Smooth muscle cell (in vitro differentiated cells): ENCODE data around the gene PIGH. TPM values are rescaled to one million over a fixed set of nuclear protein-coding genes. Genes with fewer than 3 reads are reported as not detected.

Experiments used
- DNase-seq: peaks from one replicate; lab custom pipeline; 2025; ENCODE audit not compliant: unreplicated experiment; lab: John Stamatoyannopoulos, UW
- H2AFZ ChIP-seq: fragments of 200-600 bp; sonication (generic); 2 replicates; pipeline ENCODE4 v1.6.0; 2016; ENCODE audit warnings: antibody characterized with exemption, low read depth, mild to moderate bottlenecking
- H3F3A ChIP-seq: fragments of 200-600 bp; sonication (generic); 2 replicates; pipeline ENCODE4 v1.6.0; 2017; ENCODE audit warnings: antibody characterized with exemption, low read depth
- H3K27ac ChIP-seq: fragments of 200-600 bp; sonication (generic); 2 replicates; pipeline ENCODE4 v1.5.1; 2016; ENCODE audit warnings: low read depth, mild to moderate bottlenecking
- H3K27me3 ChIP-seq: fragments of 200-600 bp; sonication (generic); 2 replicates; pipeline ENCODE4 v1.6.1; 2016; ENCODE audit warnings: low read depth, mild to moderate bottlenecking
- H3K36me3 ChIP-seq: fragments of 200-600 bp; sonication (generic); 2 replicates; pipeline ENCODE4 v1.5.1; 2016; ENCODE audit warnings: low read depth
- H3K4me1 ChIP-seq: fragments of 200-600 bp; sonication (generic); 2 replicates; pipeline ENCODE4 v1.5.1; 2016; ENCODE audit warnings: low read depth
- H3K4me2 ChIP-seq: fragments of 200-600 bp; sonication (generic); 2 replicates; pipeline ENCODE4 v1.6.0; 2016; ENCODE audit warnings: mild to moderate bottlenecking
- H3K4me3 ChIP-seq: fragments of 200-600 bp; sonication (generic); 2 replicates; pipeline ENCODE4 v1.5.1; 2016; ENCODE audit warnings: mild to moderate bottlenecking
- H3K79me2 ChIP-seq: fragments of 200-600 bp; sonication (generic); 2 replicates; pipeline ENCODE4 v1.6.0; 2016; ENCODE audit warnings: low read depth, mild to moderate bottlenecking
- H3K9ac ChIP-seq: fragments of 200-600 bp; sonication (generic); 2 replicates; pipeline ENCODE4 v1.6.0; 2016; ENCODE audit warnings: low read depth
- H3K9me3 ChIP-seq: fragments of 200-600 bp; sonication (generic); replicated peaks from 2 replicates; pipeline ENCODE4 v1.5.1; 2016; ENCODE audit warnings: low read depth
- H4K20me1 ChIP-seq: fragments of 200-600 bp; sonication (generic); 2 replicates; pipeline ENCODE4 v1.6.0; 2016; ENCODE audit warnings: low read depth
- WGBS: methylation state at CpG from one replicate; pipeline ENCODE4 v1.1.7; 2016; ENCODE audit warnings: low lambda C conversion rate; 5-methylcytosine and 5-hydroxymethylcytosine counted together
- polyA plus RNA-seq: library from polyadenylated mRNA; unstranded; fragments of >200 nt; fragmentation: Nextera tagmentation; extraction: Ambion mirVana; gene quantifications from 2 replicates; pipeline ENCODE4 v1.2.1, GENCODE V29; 2016
- total RNA-seq: library from RNA; depleted of rRNA; stranded (reverse); fragments of >200 nt; gene quantifications from 2 replicates; pipeline ENCODE4 v1.2.3, GENCODE V29; 2014
- TF ChIP-seq, protein P1 (sequence below): fragments of 200-600 bp; sonication (generic); IDR thresholded peaks from 2 replicates; pipeline ENCODE4 v1.5.1; 2017; ENCODE audit warnings: borderline replicate concordance, mild to moderate bottlenecking, antibody characterized with exemption; ENCODE audit not compliant: insufficient read depth, poor library complexity, severe bottlenecking

Gene PIGH
- total and polyA plus RNA-seq, 2 experiments from 2014 or later: 15.5 to 20.6 TPM

DNA sequence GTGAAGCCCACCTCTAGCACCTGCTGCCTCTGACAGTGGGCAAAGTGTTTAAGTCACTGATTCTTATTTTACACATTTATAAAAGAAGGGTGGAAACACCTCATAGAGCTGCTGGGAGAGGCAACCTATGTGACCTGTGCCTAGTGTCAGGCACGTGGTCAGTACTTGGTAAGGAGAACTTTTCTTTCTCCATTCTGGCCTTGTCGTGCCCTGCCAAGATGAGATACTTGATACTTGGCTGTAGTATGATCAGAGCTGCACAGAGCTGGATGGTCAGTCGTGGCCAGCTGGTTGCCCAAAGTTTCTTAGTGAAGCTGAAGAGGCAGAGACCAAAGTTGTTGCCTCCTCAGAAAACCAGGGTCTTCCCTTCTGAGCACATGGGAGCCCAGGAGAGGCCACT, 42.4 kb downstream of the PIGH start:
- H3K27ac ChIP-seq: peak overlapping the region; percentile 43
- no peak overlapping the region for H2AFZ ChIP-seq
- no peak overlapping the region for H3K9ac ChIP-seq
- DNase-seq: no peak
- H4K20me1 ChIP-seq: no peaks in the 10 kb centered on the region
- TF ChIP-seq, protein P1, sequence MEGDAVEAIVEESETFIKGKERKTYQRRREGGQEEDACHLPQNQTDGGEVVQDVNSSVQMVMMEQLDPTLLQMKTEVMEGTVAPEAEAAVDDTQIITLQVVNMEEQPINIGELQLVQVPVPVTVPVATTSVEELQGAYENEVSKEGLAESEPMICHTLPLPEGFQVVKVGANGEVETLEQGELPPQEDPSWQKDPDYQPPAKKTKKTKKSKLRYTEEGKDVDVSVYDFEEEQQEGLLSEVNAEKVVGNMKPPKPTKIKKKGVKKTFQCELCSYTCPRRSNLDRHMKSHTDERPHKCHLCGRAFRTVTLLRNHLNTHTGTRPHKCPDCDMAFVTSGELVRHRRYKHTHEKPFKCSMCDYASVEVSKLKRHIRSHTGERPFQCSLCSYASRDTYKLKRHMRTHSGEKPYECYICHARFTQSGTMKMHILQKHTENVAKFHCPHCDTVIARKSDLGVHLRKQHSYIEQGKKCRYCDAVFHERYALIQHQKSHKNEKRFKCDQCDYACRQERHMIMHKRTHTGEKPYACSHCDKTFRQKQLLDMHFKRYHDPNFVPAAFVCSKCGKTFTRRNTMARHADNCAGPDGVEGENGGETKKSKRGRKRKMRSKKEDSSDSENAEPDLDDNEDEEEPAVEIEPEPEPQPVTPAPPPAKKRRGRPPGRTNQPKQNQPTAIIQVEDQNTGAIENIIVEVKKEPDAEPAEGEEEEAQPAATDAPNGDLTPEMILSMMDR: no peak
- H3F3A ChIP-seq: no peaks in the 10 kb centered on the region
- H3K4me2 ChIP-seq: no peak overlapping the region
- H3K4me1 ChIP-seq: no peaks in the 10 kb centered on the region
- WGBS: 98% methylated on average over 3 of the region's 3 CpGs
- H3K4me3 ChIP-seq: no peak overlapping the region
- H3K9me3 ChIP-seq: no peaks in the 10 kb centered on the region
- no peaks in the 10 kb centered on the region for H3K36me3 ChIP-seq
- H3K27me3 ChIP-seq: no peaks in the 10 kb centered on the region
- no peaks in the 10 kb centered on the region for H3K79me2 ChIP-seq

DNA sequence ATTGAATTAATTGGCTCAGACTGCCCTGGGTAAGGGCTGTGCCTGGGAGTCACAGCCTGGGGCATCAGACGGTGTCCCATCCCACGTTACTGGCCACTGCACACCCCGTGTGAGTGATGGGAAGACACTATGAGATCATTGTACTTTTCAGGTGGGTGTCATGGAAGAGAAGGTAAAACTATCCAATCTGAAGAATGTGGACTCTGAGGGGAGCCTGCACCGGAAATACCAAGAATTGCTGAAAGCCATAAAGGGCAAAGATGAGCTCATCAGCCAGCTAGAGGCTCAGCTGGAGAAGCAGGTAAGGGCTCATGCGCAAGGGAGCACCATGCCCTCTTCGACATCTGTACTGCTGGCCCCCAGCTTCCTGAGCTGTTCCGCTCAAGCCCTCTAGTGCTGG, 43.0 kb downstream of the PIGH start:
- H2AFZ ChIP-seq: no peak overlapping the region
- H3K4me3 ChIP-seq: no peak overlapping the region
- no peaks in the 10 kb centered on the region for H3K36me3 ChIP-seq
- WGBS: 67% methylated on average over 7 of the region's 7 CpGs
- no peak for DNase-seq
- H3K9me3 ChIP-seq: no peaks in the 10 kb centered on the region
- peak overlapping the region; percentile 51 for H3K27ac ChIP-seq
- H4K20me1 ChIP-seq: no peaks in the 10 kb centered on the region
- no peak overlapping the region for H3K4me2 ChIP-seq
- H3K79me2 ChIP-seq: no peaks in the 10 kb centered on the region
- H3K9ac ChIP-seq: no peak overlapping the region
- TF ChIP-seq, protein P1: no peak
- no peaks in the 10 kb centered on the region for H3K27me3 ChIP-seq
- no peaks in the 10 kb centered on the region for H3F3A ChIP-seq
- H3K4me1 ChIP-seq: no peaks in the 10 kb centered on the region

DNA sequence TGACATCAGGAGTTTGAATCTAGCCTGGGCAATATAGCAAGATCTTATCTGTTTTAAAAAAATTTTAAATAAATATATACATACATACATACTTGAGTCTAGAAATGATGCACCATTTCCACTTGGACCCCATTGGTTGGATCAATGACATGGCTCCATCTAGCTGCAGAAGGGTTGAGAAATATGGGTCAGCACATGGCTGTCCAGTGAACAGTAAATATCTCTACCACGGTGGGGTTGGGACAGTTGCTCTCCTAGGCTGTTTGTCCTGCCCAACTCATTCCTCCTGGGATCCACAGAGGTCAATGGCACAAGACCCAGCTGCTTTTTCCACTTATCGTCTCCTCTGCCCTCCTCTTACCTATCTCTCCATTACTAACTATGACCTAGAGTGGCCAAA, 43.4 kb downstream of the PIGH start:
- H3K79me2 ChIP-seq: no peaks in the 10 kb centered on the region
- TF ChIP-seq, protein P1: no peak
- H3F3A ChIP-seq: no peaks in the 10 kb centered on the region
- no peak overlapping the region for H3K4me2 ChIP-seq
- no peaks in the 10 kb centered on the region for H3K27me3 ChIP-seq
- H3K27ac ChIP-seq: peak overlapping the region; percentile 51
- H3K9ac ChIP-seq: no peak overlapping the region
- no peak overlapping the region for H2AFZ ChIP-seq
- H3K36me3 ChIP-seq: no peaks in the 10 kb centered on the region
- DNase-seq: no peak
- H4K20me1 ChIP-seq: no peaks in the 10 kb centered on the region
- H3K4me3 ChIP-seq: no peak overlapping the region
- no peaks in the 10 kb centered on the region for H3K4me1 ChIP-seq
- no peaks in the 10 kb centered on the region for H3K9me3 ChIP-seq
- 79% methylated on average over 2 of the region's 2 CpGs for WGBS

DNA sequence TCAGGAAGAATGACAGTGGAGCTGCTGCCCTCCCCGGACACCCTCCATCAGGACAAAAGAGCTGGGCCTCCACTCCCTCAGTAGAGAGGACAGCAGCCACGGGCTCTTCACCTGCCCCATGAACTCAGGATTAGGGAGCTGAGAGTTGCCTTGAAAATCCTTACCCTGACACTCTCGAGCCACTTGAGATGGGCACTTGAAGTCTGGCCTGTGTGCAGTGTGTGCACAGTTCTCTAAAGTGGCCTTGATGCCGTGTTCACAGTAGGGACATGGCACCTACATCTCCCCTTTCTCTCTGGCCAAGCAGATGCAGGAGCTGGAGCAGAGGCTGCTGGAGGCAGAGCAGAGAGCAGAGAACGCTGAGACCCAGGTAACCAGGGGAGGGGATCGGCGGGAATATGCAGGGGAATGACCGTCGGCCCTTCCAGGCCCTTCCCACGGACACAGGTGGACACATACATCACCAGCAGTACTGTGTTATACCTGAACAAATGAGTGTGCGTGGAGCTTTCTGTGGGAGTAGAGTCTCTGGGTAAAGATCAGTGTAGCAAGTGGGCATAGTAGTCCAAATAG, 44.5 kb downstream of the PIGH start:
- H2AFZ ChIP-seq: no peak overlapping the region
- no peak overlapping the region for H3K27ac ChIP-seq
- H4K20me1 ChIP-seq: no peaks in the 10 kb centered on the region
- no peaks in the 10 kb centered on the region for H3K4me1 ChIP-seq
- H3K4me3 ChIP-seq: no peak overlapping the region
- no peaks in the 10 kb centered on the region for H3K9me3 ChIP-seq
- DNase-seq: no peak
- WGBS: 86% methylated on average over 11 of the region's 11 CpGs
- no peak overlapping the region for H3K4me2 ChIP-seq
- H3K27me3 ChIP-seq: no peaks in the 10 kb centered on the region
- TF ChIP-seq, protein P1: no peak
- H3F3A ChIP-seq: no peaks in the 10 kb centered on the region
- no peaks in the 10 kb centered on the region for H3K36me3 ChIP-seq
- H3K9ac ChIP-seq: no peak overlapping the region
- no peaks in the 10 kb centered on the region for H3K79me2 ChIP-seq
